HG03066 (cell line): ENCODE results near the gene MTTP.

ENCODE experiments used
- ATAC-seq: cut with Tn5 transposase; IDR thresholded peaks from one replicate; pipeline ENCODE4 v1.9.1; 2021; ENCODE audit warnings: low read depth; ENCODE audit not compliant: unreplicated experiment

MTTP gene

DNA sequence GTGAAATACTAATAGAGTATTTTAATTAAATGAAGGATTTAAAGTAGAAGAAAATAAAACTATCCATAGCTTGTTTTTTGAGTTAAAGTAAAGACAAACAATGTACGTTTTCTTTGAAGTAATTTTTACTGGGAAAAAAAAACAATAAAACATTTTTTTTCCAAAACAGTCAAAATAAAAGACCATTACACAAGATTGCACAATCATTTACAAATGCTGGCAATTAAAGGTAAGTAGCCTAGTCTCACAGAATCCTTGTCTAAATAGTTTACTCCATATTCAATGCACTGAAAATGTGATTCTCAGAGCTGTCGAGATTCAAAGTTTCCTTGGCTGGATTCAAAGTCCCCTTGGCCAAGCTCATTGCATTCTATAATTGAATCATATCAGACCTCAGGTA is 61.8 kb downstream of the MTTP start:
- ATAC-seq = no peak

- ATAC-seq = no peak
These were observed 62.5 kb downstream of the MTTP start for GRCh38 chr4:99637174-99637573.

DNA sequence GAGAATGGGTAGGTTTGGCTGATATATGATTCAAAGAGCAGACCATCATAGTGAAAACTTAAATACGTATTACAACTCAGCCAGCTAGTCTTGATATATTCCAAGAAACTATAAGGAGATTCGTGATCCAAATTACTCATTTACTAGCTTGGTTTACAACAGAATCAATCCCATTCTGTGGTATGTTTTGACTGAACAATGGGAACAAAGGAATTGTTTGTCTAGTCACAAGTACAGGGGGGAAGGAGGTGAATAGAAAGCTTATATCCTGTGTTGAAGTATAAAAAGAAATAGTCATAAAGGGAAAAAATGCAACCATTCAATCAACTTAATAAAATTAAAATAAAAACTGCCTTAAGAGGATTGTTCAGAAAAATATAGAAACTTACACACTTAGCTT is 66.1 kb downstream of the MTTP start:
- no peak for ATAC-seq

- no peak for ATAC-seq
These were observed 68.3 kb downstream of the MTTP start for GRCh38 chr4:99642725-99643489.

DNA sequence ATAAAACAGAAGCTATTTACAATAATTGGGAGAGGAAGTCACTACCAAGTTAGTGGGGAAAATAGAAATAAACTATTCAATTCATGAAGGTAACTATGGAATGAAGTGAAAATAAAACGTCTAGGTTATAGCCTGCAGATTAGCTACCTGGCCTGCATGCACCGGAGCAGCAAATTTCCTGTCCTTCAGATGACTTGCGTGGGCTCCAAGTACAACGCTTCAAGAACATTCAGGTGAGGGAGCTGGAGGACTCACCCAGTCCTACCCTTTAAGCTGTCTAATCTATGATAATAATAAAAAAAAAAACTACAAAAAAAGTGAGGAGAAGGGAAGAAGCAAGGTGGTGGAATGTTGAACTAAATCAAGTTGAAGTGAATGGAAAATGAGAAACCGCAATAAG is 69.8 kb downstream of the MTTP start:
- ATAC-seq = no peak

GRCh38 chr4:99645036-99645435 is 70.4 kb downstream of the MTTP start:
- no peak for ATAC-seq

DNA sequence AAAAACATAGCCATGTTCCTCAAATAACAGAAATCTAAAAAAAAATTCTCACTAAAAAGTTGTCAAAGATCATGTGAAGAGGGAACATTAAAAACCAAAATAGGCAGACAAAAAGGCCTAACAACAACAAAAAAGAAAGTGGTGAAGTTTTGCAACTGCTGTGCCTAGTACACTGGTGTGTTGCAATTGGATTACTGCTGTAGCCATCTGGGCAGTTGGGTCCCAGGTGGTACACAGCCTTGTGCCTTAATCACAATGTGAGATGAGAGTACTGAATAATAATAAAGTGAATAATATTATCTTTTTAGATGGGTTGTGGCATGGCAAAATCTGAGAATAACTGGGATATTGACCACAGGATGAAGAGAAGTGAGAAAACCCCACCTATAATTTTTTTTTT is 71.0 kb downstream of the MTTP start:
- ATAC-seq = no peak

DNA sequence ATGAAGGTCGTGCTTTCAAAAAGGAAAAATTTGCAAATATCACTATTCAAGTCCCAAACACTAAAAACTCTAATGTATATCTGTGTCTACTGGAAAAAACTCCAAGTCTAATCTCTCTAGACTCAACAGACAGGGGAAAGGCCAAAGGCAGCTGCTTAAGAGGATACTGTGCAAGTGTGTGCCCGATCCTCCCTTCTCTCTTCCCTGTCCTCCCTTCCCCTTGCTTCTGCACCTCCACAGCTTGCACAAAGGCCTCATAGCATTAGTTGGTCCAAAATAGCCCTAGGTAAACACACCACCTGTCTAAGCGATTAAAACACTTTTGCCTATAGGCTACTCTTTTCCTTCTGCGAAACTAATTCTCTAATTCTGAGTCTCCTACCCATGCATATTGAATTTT is 72.4 kb downstream of the MTTP start:
- no peak for ATAC-seq

DNA sequence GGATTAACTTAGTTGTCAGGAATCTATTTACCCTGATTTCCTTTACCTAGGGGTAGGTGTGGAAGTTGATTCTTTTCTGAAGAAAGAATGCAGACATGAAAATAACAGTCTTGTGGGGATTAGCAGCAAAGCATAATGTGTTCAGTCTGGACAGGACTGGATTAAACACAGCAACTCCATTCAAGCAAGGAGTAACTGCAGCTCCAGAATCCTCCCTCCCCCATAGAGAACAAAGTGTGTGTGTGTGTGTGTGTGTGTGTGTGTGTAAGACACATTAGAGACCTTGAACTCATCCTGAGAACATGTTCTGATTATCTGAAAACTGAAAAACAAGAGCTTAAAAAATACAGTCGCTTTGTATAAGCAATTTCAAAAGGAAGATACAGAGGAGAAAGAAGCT is 73.7 kb downstream of the MTTP start:
- ATAC-seq = no peak

DNA sequence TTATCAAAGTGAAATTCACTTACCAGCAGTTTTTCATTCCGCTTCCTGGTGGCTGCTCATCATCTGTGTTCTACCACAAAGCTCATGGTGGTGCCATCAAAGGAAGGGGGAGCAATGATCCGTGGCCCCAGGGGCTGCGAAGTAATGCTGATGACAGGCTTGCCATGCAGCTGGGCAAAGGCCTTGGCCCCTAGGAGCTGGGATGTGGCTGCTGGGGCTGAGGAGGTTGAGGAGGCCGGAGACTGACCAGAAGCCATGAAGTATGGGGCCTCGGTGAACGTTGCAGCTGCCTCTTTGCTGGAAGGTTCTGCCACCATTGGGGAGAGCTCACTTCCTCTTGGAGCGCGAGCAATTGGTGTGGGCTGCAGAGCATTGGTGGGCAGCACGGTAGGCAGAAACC is 74.6 kb downstream of the MTTP start:
- ATAC-seq = no peak

- ATAC-seq = no peak
These were observed 75.2 kb downstream of the MTTP start for GRCh38 chr4:99649778-99650177.

- ATAC-seq = no peak
These were observed 76.6 kb downstream of the MTTP start for GRCh38 chr4:99651016-99651769.

GRCh38 chr4:99651811-99652485 is 77.3 kb downstream of the MTTP start:
- no peak for ATAC-seq

- no peak for ATAC-seq
These were observed 78.2 kb downstream of the MTTP start for GRCh38 chr4:99652596-99653436.

DNA sequence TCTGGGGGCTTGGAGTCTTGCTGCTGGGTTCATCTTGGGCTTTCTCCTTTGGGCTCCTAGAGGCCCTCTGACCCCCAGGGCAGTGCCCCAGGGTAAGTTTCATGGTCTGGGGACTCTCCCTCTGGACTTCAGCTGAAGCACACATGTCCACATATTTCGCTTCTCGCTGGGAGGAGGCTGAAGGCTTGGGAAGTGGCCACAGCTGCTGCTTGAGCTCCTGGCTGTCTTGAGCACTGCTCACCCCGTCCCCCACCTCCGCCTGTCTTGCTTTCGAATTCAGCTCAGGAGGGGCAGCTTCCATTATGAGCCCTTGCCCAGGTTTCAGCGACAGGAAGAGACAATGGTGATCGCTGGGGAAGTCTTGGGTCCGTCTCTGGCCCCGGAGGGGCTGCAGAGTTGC is 79.3 kb downstream of the MTTP start:
- ATAC-seq = no peak

DNA sequence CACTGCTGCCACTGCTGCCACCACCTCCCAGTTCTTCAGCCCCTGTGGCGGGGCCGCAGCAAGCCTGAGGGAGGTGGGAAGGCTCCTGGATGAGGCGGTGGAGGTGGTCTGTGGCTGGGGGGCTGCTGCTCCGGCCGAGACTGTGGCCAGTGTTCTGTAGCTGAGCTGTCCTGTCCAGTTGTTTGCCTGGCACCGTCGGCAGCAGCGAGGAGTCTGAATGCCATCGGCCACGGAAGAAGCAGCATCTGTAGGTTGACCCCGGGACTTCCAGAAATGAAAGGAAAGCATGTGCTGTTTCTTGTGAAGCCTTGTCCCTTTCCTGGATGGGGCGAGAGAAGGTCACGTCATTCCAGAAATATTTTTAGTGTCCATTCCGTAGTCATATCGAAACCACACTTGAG is 79.7 kb downstream of the MTTP start:
- ATAC-seq = no peak

DNA sequence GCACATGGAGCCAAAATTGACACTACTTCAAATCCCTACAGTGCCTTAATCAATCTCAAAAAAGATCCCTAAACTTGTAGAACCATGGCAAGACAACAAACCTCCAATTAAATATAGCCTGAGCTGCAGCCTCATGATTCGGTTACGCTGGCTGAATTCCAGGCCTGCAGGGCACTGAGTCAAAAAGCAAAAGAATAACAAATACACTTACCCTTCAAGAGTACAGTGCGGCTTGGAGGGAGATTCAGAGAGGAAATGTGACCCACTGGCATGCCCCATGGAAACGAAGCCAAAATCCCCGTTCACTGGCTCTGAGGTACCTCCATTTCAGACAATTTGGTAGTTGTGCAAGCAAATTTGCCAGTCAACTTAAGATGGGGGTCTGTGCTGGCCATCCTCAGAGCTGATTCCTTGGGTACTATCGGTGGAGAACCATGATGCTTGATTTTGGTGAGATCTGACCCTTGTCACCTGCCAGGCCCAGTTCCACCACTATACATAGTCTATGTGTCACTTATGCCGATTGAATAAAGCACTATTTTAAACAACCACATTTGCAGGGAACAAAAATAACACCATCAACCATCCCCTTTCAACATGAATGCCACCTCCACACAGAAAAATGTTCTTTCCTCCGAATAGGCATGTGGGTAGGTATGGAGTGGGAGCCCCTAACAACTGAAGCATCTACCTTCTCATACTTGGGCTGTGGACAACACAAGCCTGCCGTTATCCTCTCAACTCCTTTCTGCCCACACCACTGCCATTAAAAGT is 80.9 kb downstream of the MTTP start:
- ATAC-seq = no peak

DNA sequence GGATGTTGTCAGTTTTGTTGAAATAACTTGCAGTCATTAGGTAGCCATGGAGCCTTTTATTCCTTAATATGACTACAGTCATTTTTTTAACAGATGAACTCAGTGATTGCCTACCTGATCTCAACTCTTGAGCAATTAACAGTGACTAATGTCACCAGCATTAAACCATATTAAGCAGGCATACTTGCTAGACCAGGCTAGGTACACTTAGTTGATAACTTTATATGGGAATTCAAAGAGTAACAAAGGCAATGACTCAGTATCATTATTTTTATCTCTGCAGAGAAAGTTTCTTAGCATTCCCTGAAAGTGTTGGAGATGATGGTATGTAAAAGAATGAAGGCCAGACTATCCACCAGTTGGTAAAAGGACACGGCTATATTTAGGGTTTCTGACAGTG is 83.2 kb downstream of the MTTP start, which contains the start of gene C4orf54:
Gene C4orf54, minus strand, starts transcription at position 31 of the 400 bp plus-strand sequence. CDS start 3,180 bp downstream, outside the sequence.
- no peak for ATAC-seq

GRCh38 chr4:99658666-99659065 is 84.0 kb downstream of the MTTP start:
- ATAC-seq = no peak

DNA sequence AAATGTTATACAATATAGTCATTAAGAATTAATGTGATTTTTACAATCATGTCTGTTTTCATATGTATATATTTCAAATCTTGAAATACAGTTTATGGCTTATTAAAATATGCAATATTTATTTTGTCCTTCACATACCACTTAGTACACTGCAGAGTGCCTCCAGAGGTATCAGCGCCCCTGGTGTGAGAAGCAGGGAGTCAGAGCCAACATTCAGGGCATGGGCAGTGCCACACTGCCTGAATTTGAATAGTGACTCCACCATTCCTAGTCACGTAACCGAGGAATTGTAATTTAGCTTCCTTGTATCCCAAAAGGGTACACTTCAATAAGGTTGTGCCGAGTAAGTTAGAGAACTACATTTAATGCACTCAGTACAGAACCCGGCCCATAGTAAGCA is 87.3 kb downstream of the MTTP start:
- ATAC-seq = no peak
